ENCODE data around the gene PRSS21.

GRCh38 chr16:2799205-2799858, 17.7 kb upstream of the PRSS21 start:
- TF ChIP-seq CTCF (IDR thresholded peaks at IDR 0.05; ENCODE audit: low read depth, low read length, missing input control) = no peak
- TF ChIP-seq RAD21 (IDR thresholded peaks at IDR 0.05) = no peak
- no peak for TF ChIP-seq GABPA (IDR thresholded peaks at IDR 0.05 in 1 of 2, conservative IDR thresholded peaks at IDR 0.05 in 1 of 2)
- no peak for TF ChIP-seq FOXA2 (IDR thresholded peaks at IDR 0.05)
- TF ChIP-seq EGR1 (IDR thresholded peaks at IDR 0.05; ENCODE audit: low read depth in 2 of 2) = no peak
- no peak for TF ChIP-seq TAF1 (conservative IDR thresholded peaks at IDR 0.05)
- no peak for TF ChIP-seq REST (IDR thresholded peaks at IDR 0.05)
- no peak for TF ChIP-seq SP1 (IDR thresholded peaks at IDR 0.05)

All from liver (tissue), 3 donors.